SU-DHL-6 (cell line): ENCODE measurements around the gene THSD7B.

ENCODE experiments used
- EZH2phosphoT487 ChIP-seq: fragments of 200-600 bp; sonication (generic), shearing (Covaris generic); conservative IDR thresholded peaks from 2 replicates; pipeline ENCODE4 v1.6.1; 2018; ENCODE audit warnings: mild to moderate bottlenecking, antibody characterized with exemption, low read length, moderate library complexity, mixed read lengths
- TF ChIP-seq, protein P1 (sequence below): fragments of 200-600 bp; sonication (generic); IDR thresholded peaks from one replicate; pipeline ENCODE4 v1.5.1; 2017; ENCODE audit warnings: antibody characterized with exemption, mild to moderate bottlenecking, low read length, moderate library complexity; ENCODE audit not compliant: insufficient read depth, poor library complexity, severe bottlenecking

DNA sequence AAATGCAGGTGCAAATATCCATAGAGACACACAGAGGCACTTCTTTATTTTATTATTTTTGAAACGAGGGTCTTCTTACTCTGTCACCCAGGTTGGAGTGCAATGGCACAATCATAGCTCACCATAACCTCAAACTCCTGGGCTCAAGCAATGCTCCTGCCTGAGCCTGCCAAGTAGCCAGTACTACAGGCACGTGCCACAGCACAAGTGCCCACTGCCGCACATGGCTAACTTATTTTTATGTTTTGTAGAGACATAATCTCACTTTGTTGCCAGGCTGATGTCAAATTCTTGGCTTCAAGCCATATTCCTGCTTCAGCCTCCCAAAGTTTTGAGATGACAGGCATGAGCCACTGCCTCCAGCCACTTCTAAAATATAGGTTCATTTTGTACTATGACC, 537.6 kb downstream of the THSD7B start:
- TF ChIP-seq, protein P1, sequence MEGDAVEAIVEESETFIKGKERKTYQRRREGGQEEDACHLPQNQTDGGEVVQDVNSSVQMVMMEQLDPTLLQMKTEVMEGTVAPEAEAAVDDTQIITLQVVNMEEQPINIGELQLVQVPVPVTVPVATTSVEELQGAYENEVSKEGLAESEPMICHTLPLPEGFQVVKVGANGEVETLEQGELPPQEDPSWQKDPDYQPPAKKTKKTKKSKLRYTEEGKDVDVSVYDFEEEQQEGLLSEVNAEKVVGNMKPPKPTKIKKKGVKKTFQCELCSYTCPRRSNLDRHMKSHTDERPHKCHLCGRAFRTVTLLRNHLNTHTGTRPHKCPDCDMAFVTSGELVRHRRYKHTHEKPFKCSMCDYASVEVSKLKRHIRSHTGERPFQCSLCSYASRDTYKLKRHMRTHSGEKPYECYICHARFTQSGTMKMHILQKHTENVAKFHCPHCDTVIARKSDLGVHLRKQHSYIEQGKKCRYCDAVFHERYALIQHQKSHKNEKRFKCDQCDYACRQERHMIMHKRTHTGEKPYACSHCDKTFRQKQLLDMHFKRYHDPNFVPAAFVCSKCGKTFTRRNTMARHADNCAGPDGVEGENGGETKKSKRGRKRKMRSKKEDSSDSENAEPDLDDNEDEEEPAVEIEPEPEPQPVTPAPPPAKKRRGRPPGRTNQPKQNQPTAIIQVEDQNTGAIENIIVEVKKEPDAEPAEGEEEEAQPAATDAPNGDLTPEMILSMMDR, result no peak
- TF ChIP-seq EZH2phosphoT487, result no peak
